GM23338 (cell line): ENCODE data around the gene OTOG.

Experiments
- ZNF331 ChIP-seq: fragments of 250-450 bp; sonication (Bioruptor Pico); IDR thresholded peaks from 2 replicates; pipeline ENCODE4 v1.5.0; 2020; ENCODE audit warnings: low read depth, mild to moderate bottlenecking, moderate library complexity
- TF ChIP-seq, protein P1 (sequence below), 2 experiments: fragments of 200-600 bp in 1 of 2; sonication (generic) in 1 of 2; conservative IDR thresholded peaks; 2 replicates each; pipeline versions ENCODE4 v1.5.1 to v1.6.1; 2016 to 2017; ENCODE audit warnings: antibody characterized with exemption in 2 of 2, low read depth in 2 of 2, mild to moderate bottlenecking in 2 of 2, moderate library complexity in 1 of 2

- TF ChIP-seq, protein P1, sequence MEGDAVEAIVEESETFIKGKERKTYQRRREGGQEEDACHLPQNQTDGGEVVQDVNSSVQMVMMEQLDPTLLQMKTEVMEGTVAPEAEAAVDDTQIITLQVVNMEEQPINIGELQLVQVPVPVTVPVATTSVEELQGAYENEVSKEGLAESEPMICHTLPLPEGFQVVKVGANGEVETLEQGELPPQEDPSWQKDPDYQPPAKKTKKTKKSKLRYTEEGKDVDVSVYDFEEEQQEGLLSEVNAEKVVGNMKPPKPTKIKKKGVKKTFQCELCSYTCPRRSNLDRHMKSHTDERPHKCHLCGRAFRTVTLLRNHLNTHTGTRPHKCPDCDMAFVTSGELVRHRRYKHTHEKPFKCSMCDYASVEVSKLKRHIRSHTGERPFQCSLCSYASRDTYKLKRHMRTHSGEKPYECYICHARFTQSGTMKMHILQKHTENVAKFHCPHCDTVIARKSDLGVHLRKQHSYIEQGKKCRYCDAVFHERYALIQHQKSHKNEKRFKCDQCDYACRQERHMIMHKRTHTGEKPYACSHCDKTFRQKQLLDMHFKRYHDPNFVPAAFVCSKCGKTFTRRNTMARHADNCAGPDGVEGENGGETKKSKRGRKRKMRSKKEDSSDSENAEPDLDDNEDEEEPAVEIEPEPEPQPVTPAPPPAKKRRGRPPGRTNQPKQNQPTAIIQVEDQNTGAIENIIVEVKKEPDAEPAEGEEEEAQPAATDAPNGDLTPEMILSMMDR (conservative IDR thresholded peaks at IDR 0.05; ENCODE audit: low read depth in 2 of 2) = no peak
- no peak for TF ChIP-seq ZNF331 (CRISPR knock-in tag)
Measured at GRCh38 chr11:17611049-17611448, 64.0 kb downstream of the OTOG start.
